Adrenal gland (tissue), 5 donors: ENCODE results near the gene CLDN10.

Experiments used
- POLR2A ChIP-seq, 2 donors: fragments of 450-650 bp; IDR thresholded peaks; one replicate each; pipeline ENCODE4 v1.6.1; 2017; ENCODE audit warnings: antibody characterized with exemption in 2 of 2, mild to moderate bottlenecking in 2 of 2, moderate library complexity in 1 of 2
- TF ChIP-seq, protein P1 (sequence below), 6 experiments: fragments of 450-650 bp in 4 of 6; fragments of 200-600 bp in 2 of 6; sonication (generic) in 1 of 6; IDR thresholded peaks; 1 replicate in 5 of 6; 2 replicates in 1 of 6; pipeline versions ENCODE4 v1.5.1 to v1.8.0; 2016 to 2021; ENCODE audit warnings: antibody characterized with exemption in 6 of 6, mild to moderate bottlenecking in 2 of 6, moderate library complexity in 1 of 6
- donor health status: DM: no; HTN: no; CAD: no.

DNA sequence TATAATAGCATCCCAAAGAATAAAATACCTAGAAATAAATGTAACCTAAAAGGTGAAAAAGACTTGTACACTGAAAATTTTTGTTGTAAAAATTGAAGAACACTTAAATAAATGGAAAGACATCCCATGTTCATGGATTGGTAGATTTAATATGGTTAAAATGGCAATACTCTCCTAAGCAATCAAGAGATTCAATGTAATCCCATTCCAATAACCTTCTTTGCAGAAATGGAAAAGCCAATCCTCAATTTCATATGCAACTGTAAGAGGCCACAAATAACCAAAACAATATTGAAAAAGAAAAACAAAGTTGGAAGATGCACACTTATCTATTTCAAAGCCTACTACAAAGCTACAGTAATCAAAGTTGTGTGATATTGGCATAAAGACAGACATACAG is 74.2 kb downstream of the CLDN10 start:
- no peak for TF ChIP-seq POLR2A (IDR thresholded peaks at IDR 0.05)
- TF ChIP-seq, protein P1, sequence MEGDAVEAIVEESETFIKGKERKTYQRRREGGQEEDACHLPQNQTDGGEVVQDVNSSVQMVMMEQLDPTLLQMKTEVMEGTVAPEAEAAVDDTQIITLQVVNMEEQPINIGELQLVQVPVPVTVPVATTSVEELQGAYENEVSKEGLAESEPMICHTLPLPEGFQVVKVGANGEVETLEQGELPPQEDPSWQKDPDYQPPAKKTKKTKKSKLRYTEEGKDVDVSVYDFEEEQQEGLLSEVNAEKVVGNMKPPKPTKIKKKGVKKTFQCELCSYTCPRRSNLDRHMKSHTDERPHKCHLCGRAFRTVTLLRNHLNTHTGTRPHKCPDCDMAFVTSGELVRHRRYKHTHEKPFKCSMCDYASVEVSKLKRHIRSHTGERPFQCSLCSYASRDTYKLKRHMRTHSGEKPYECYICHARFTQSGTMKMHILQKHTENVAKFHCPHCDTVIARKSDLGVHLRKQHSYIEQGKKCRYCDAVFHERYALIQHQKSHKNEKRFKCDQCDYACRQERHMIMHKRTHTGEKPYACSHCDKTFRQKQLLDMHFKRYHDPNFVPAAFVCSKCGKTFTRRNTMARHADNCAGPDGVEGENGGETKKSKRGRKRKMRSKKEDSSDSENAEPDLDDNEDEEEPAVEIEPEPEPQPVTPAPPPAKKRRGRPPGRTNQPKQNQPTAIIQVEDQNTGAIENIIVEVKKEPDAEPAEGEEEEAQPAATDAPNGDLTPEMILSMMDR (IDR thresholded peaks at IDR 0.05), result no peak
